Neural progenitor cell (in vitro differentiated cells): ENCODE measurements around the gene ADI1. TPM values are rescaled to one million over a fixed set of nuclear protein-coding genes. Genes with fewer than 3 reads are reported as not detected.

Experiments used
- DNase-seq: peaks from one replicate; pipeline ENCODE4 v3.0.0-alpha.2; 2016; ENCODE audit warnings: low spot score
- H2AFZ ChIP-seq: fragments of 200-600 bp; sonication (generic); replicated peaks from 2 replicates; pipeline ENCODE4 v1.6.1; 2016; ENCODE audit warnings: antibody characterized with exemption
- H3F3A ChIP-seq: fragments of 200-600 bp; sonication (generic); 2 replicates; pipeline ENCODE4 v1.6.1; 2016; ENCODE audit warnings: antibody characterized with exemption, low read depth
- H3K27ac ChIP-seq: fragments of 200-600 bp; sonication (generic); 2 replicates; pipeline ENCODE4 v1.5.1; 2016; ENCODE audit warnings: mild to moderate bottlenecking
- H3K27me3 ChIP-seq: fragments of 200-600 bp; sonication (generic); 2 replicates; pipeline ENCODE4 v1.6.1; 2016; ENCODE audit warnings: mild to moderate bottlenecking, moderate library complexity
- H3K36me3 ChIP-seq: fragments of 200-600 bp; sonication (generic); 2 replicates; pipeline ENCODE4 v1.5.1; 2016
- H3K4me1 ChIP-seq: fragments of 200-600 bp; sonication (generic); 2 replicates; pipeline ENCODE4 v1.6.1; 2016; ENCODE audit warnings: mixed run types
- H3K4me2 ChIP-seq: fragments of 200-600 bp; sonication (generic); 2 replicates; pipeline ENCODE4 v1.6.1; 2016
- H3K4me3 ChIP-seq: fragments of 200-600 bp; sonication (generic); 2 replicates; pipeline ENCODE4 v1.5.1; 2016
- H3K79me2 ChIP-seq: fragments of 200-600 bp; sonication (generic); 2 replicates; pipeline ENCODE4 v1.6.1; 2016; ENCODE audit warnings: low read depth
- H3K9ac ChIP-seq: fragments of 200-600 bp; sonication (generic); 2 replicates; pipeline ENCODE4 v1.6.1; 2016
- H3K9me3 ChIP-seq: fragments of 200-600 bp; sonication (generic); 2 replicates; pipeline ENCODE4 v1.5.1; 2016; ENCODE audit warnings: low read depth
- H4K20me1 ChIP-seq: fragments of 200-600 bp; sonication (generic); 2 replicates; pipeline ENCODE4 v1.6.1; 2016; ENCODE audit warnings: low read depth
- H3K27ac Mint-ChIP-seq: 3 replicates; pipeline ENCODE4 v1.8.0; 2021; ENCODE audit warnings: mixed read lengths
- H3K27me3 Mint-ChIP-seq: 2 replicates; pipeline ENCODE4 v1.8.0; 2022; ENCODE audit warnings: low read depth, mild to moderate bottlenecking, inconsistent platforms, moderate library complexity, mixed read lengths; ENCODE audit not compliant: insufficient read depth
- H3K36me3 Mint-ChIP-seq: 3 replicates; pipeline ENCODE4 v1.8.0; 2021; ENCODE audit warnings: mixed read lengths
- H3K4me1 Mint-ChIP-seq: 3 replicates; pipeline ENCODE4 v1.8.0; 2021; ENCODE audit warnings: mixed read lengths
- H3K4me3 Mint-ChIP-seq: 3 replicates; pipeline ENCODE4 v1.8.0; 2021; ENCODE audit warnings: mild to moderate bottlenecking, moderate library complexity, mixed read lengths
- H3K9me3 Mint-ChIP-seq: 3 replicates; pipeline ENCODE4 v1.8.0; 2020; ENCODE audit warnings: mixed read lengths
- EZH2 ChIP-seq: fragments of 200-600 bp; sonication (generic); IDR thresholded peaks from 2 replicates; pipeline ENCODE4 v1.6.1; 2017; ENCODE audit warnings: antibody characterized with exemption, mild to moderate bottlenecking, moderate library complexity
- EZH2phosphoT487 ChIP-seq: fragments of 200-600 bp; sonication (generic); IDR thresholded peaks from 2 replicates; pipeline ENCODE4 v1.6.1; 2017; ENCODE audit warnings: antibody characterized with exemption
- total RNA-seq: library from RNA; depleted of rRNA; stranded (reverse); fragments of >200 nt; gene quantifications from 2 replicates; pipeline ENCODE4 v1.2.3, GENCODE V29; 2015; ENCODE audit warnings: low replicate concordance
- TF ChIP-seq, protein P1 (sequence below): fragments of 200-600 bp; sonication (generic); IDR thresholded peaks from 2 replicates; pipeline ENCODE4 v1.5.1; 2017; ENCODE audit warnings: antibody characterized with exemption, mild to moderate bottlenecking

ADI1 gene
- total RNA-seq, 1 donor from 2014 or later, result 29.3 TPM

DNA sequence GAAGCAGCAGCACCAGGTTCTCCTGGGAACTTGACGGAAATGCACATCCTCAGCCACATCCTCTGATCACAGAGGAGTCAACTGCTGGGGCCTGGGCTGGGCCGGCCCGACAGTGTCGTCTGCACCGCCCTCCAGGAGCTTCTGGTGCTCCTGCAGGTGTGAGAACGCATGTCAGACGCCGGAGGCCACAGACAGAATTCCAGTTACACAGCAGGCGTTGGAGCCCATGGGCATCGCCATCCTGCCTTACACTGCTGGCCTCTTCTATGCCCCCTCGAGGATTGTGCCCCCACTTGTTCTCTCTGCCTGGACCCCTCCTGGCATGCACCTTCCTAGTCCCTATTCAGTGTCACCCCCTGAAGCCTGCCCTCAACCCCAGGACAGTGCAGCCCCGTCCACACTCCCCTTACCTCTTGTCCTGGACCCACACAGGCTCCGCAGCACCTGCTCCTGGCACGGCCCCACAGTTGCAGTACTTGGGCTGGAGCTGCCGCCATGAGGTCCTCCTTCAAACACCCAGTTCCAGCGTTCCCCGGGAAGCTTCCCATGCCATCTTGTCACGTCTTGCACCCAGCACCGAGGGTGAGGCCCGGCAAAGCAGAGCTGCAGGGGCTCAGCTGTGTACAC, 37.5 kb downstream of the ADI1 start:
- no peak overlapping the region for H3K9ac ChIP-seq
- no peak overlapping the region for H3K27ac Mint-ChIP-seq
- H3K4me3 Mint-ChIP-seq, result no peak overlapping the region
- no peaks in the 10 kb centered on the region for H3K27me3 Mint-ChIP-seq
- no peak overlapping the region for H3K4me3 ChIP-seq
- H2AFZ ChIP-seq, result no peak overlapping the region
- H3K4me1 Mint-ChIP-seq, result peaks cover 2% of the 10 kb centered on the region
- no peak overlapping the region for H3K4me2 ChIP-seq
- no peaks in the 10 kb centered on the region for H3K27me3 ChIP-seq
- H3K4me1 ChIP-seq, result peaks cover 3% of the 10 kb centered on the region
- TF ChIP-seq EZH2phosphoT487, result no peak
- TF ChIP-seq, protein P1, sequence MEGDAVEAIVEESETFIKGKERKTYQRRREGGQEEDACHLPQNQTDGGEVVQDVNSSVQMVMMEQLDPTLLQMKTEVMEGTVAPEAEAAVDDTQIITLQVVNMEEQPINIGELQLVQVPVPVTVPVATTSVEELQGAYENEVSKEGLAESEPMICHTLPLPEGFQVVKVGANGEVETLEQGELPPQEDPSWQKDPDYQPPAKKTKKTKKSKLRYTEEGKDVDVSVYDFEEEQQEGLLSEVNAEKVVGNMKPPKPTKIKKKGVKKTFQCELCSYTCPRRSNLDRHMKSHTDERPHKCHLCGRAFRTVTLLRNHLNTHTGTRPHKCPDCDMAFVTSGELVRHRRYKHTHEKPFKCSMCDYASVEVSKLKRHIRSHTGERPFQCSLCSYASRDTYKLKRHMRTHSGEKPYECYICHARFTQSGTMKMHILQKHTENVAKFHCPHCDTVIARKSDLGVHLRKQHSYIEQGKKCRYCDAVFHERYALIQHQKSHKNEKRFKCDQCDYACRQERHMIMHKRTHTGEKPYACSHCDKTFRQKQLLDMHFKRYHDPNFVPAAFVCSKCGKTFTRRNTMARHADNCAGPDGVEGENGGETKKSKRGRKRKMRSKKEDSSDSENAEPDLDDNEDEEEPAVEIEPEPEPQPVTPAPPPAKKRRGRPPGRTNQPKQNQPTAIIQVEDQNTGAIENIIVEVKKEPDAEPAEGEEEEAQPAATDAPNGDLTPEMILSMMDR, result no peak
- peaks cover 6% of the 10 kb centered on the region for H3K9me3 Mint-ChIP-seq
- H4K20me1 ChIP-seq, result no peaks in the 10 kb centered on the region
- H3K79me2 ChIP-seq, result no peaks in the 10 kb centered on the region
- no peaks in the 10 kb centered on the region for H3K9me3 ChIP-seq
- peaks cover 16% of the 10 kb centered on the region for H3K36me3 Mint-ChIP-seq
- no peaks in the 10 kb centered on the region for H3K36me3 ChIP-seq
- no peak for DNase-seq
- H3F3A ChIP-seq, result no peaks in the 10 kb centered on the region
- H3K27ac ChIP-seq, result no peak overlapping the region

DNA sequence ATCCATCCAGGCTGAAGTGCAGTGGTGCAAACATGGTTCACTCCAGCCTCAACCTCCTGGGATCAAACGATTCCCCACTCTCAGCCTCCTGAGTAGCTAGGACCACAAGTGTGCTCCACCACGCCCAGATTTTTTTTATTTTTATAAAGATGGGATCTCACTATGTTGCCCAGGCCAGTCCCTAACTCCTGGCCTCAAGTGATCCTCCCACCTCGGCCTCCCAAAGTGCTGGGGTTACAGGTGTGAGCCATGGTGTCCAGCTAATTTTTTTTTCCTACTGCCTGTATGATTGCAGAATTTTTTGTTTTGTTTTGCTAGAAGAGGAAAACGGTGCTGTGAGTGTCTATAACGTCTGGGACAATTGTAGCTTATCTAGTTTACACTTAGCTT, 38.3 kb downstream of the ADI1 start:
- Mint-ChIP-seq H3K4me3 (no peak overlapping the region), H3K4me1 (peaks cover 10% of the 10 kb centered on the region), H3K27me3 (peaks cover 1% of the 10 kb centered on the region), H3K36me3 (peaks cover 16% of the 10 kb centered on the region), H3K27ac (no peak overlapping the region), H3K9me3 (peaks cover 6% of the 10 kb centered on the region)
- H3K4me2 ChIP-seq, result no peak overlapping the region
- no peaks in the 10 kb centered on the region for H3K36me3 ChIP-seq
- no peak for DNase-seq
- no peak overlapping the region for H3K9ac ChIP-seq
- TF ChIP-seq, protein P1, result no peak
- no peak for TF ChIP-seq EZH2phosphoT487
- TF ChIP-seq EZH2, result no peak
- H3K27me3 ChIP-seq, result no peaks in the 10 kb centered on the region
- H3K27ac ChIP-seq, result no peak overlapping the region
- no peaks in the 10 kb centered on the region for H3K9me3 ChIP-seq
- H3K4me3 ChIP-seq, result no peak overlapping the region
- no peaks in the 10 kb centered on the region for H3K79me2 ChIP-seq
- no peak overlapping the region for H2AFZ ChIP-seq
- no peaks in the 10 kb centered on the region for H4K20me1 ChIP-seq
- H3K4me1 ChIP-seq, result peaks cover 11% of the 10 kb centered on the region
- peaks cover 4% of the 10 kb centered on the region for H3F3A ChIP-seq

DNA sequence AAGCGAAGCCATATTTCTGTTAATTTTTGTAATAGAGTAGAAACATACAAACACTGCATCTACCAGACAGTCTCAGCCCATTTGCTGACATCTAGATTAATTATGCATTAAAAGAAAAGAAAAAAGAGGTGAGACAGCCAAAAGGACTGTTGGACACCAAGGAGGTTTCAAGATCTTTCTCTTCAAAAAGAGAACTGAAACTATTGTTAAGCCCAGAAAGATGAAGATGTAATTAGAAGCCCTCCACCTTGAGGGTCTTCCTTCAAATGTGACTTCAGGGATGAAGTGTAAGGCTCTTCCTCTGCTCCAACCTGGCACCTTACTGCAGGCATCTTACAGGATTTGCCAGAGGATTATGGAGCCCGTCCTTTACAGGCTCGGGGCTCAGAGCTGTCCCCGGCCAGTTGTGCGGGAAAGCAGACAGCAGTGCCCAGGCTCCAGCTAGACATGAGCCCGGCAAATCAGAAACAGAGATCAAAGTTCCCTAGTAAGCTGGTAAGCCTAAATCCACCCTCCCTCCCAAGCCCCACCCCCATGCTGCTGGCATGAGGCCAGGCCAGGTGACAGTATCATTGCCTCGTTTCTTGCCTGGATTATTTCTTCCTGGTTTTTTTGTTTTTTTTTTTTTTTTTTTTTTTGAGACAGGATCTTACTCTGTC, 38.9 kb downstream of the ADI1 start:
- Histone ChIP-seq H3K27ac (no peak overlapping the region), H3K4me3 (no peak overlapping the region), H3K9me3 (no peaks in the 10 kb centered on the region), H3K4me2 (no peak overlapping the region), H3K79me2 (no peaks in the 10 kb centered on the region), H3K9ac (no peak overlapping the region), H3F3A (peaks cover 4% of the 10 kb centered on the region), H3K27me3 (no peaks in the 10 kb centered on the region), H4K20me1 (no peaks in the 10 kb centered on the region), H3K4me1 (peaks cover 11% of the 10 kb centered on the region), H2AFZ (no peak overlapping the region), H3K36me3 (no peaks in the 10 kb centered on the region)
- H3K4me3 Mint-ChIP-seq, result no peak overlapping the region
- peaks cover 12% of the 10 kb centered on the region for H3K36me3 Mint-ChIP-seq
- no peak for DNase-seq
- H3K4me1 Mint-ChIP-seq, result peaks cover 11% of the 10 kb centered on the region
- H3K27ac Mint-ChIP-seq, result peak overlapping the region; percentile 42
- H3K9me3 Mint-ChIP-seq, result peaks cover under 1% of the 10 kb centered on the region
- peaks cover 2% of the 10 kb centered on the region for H3K27me3 Mint-ChIP-seq
- TF ChIP-seq EZH2phosphoT487 (no peak), EZH2 (no peak)
- TF ChIP-seq, protein P1, result no peak
